Measurements from ENCODE around the gene NEURL1. TPM values are rescaled to one million over a fixed set of nuclear protein-coding genes. Genes with fewer than 3 reads are reported as not detected.

Gene NEURL1
- total RNA-seq, 1 donor from 2014 or later: 0.64 TPM

DNA sequence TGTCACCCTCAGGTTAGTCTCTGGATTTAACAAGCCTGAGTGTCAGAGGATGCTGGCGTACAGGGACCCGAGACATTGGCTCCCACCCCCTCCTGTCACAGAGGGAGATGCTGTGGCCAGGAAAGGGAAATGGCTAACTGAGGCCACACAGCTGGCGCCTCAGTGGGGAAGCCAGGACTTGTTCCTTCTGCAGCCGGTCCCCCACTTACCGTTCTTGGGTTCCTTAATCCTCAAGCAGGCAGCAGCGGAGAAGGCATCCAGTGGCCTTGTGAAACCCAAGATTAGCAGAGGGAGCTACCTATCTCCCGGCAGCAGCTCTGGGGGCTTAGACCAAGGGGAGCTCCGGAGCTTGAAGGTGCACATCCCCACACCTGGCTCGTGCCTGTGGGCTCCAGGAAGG lies 65.4 kb downstream of the NEURL1 start:
- H3K27me3 ChIP-seq: peaks cover 14% of the 10 kb centered on the region
- peaks cover 7% of the 10 kb centered on the region for H3K4me1 ChIP-seq
- no peaks in the 10 kb centered on the region for H3K9me3 ChIP-seq
- intact Hi-C loops (cut with DNase I): no loop called here
- no peak for DNase-seq
- no peak for ATAC-seq
- H3K27ac ChIP-seq: no peak overlapping the region
- H3K4me3 ChIP-seq: no peak overlapping the region
- TF ChIP-seq, protein P1, sequence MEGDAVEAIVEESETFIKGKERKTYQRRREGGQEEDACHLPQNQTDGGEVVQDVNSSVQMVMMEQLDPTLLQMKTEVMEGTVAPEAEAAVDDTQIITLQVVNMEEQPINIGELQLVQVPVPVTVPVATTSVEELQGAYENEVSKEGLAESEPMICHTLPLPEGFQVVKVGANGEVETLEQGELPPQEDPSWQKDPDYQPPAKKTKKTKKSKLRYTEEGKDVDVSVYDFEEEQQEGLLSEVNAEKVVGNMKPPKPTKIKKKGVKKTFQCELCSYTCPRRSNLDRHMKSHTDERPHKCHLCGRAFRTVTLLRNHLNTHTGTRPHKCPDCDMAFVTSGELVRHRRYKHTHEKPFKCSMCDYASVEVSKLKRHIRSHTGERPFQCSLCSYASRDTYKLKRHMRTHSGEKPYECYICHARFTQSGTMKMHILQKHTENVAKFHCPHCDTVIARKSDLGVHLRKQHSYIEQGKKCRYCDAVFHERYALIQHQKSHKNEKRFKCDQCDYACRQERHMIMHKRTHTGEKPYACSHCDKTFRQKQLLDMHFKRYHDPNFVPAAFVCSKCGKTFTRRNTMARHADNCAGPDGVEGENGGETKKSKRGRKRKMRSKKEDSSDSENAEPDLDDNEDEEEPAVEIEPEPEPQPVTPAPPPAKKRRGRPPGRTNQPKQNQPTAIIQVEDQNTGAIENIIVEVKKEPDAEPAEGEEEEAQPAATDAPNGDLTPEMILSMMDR (IDR thresholded peaks at IDR 0.05): no peak
- H3K36me3 ChIP-seq: no peaks in the 10 kb centered on the region

- Histone ChIP-seq H3K4me1 (peaks cover 7% of the 10 kb centered on the region), H3K27ac (no peak overlapping the region), H3K36me3 (no peaks in the 10 kb centered on the region), H3K27me3 (peaks cover 18% of the 10 kb centered on the region), H3K4me3 (no peak overlapping the region), H3K9me3 (no peaks in the 10 kb centered on the region)
- intact Hi-C loops (cut with DNase I): no loop called here
- no peak for ATAC-seq
- TF ChIP-seq, protein P1 (IDR thresholded peaks at IDR 0.05): no peak
- DNase-seq: no peak
These were observed 66.3 kb downstream of the NEURL1 start for GRCh38 chr10:103559776-103560175.

DNA sequence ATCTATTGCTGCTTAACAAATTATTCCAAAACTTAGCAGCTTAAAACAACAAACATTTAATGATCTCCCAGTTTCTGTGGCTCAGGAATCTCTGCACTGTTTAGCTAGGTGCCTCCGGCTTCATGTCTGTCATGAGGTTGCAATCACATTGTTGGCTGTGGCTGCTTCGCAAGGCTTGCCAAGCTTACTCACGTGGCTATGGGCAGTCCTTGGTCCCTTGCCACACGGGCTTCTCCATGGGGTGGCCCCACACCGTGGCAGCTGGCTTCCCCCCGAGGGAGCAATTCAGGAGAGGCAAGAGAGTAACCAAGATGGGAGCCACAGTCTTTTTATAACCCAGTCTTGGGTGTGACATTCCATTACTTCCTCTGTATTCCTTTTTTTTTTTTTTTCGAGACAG lies 67.4 kb downstream of the NEURL1 start:
- ATAC-seq (no peak), DNase-seq (no peak)
- Histone ChIP-seq H3K36me3 (no peaks in the 10 kb centered on the region), H3K27me3 (peaks cover 15% of the 10 kb centered on the region), H3K9me3 (no peaks in the 10 kb centered on the region), H3K4me3 (no peak overlapping the region), H3K4me1 (no peaks in the 10 kb centered on the region), H3K27ac (no peak overlapping the region)
- TF ChIP-seq, protein P1 (IDR thresholded peaks at IDR 0.05): no peak
- intact Hi-C loops (cut with DNase I): no loop called here

DNA sequence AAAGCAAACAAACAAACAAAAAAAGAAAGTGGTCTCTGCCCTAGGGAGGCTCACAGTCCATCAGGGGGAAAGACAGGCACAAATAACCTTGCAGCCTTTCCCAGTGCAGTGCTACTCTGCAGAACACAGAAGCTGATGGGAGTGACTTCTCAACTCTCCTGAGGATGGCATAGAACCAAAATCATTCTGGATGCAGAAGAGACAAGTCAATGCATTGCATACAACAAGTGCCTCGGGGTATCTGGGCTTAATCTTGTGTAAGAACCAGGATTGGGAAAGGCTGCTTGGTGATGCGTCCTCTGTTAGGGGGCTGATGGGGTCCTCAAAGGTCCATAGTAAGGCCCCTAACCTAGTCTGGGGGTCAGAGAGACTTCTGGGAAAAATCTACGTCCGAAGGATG lies 68.9 kb downstream of the NEURL1 start:
- Histone ChIP-seq H3K27me3 (peaks cover 9% of the 10 kb centered on the region), H3K27ac (no peak overlapping the region), H3K9me3 (no peaks in the 10 kb centered on the region), H3K36me3 (no peaks in the 10 kb centered on the region), H3K4me3 (no peak overlapping the region), H3K4me1 (no peaks in the 10 kb centered on the region)
- TF ChIP-seq, protein P1 (IDR thresholded peaks at IDR 0.05): no peak
- DNase-seq: no peak
- ATAC-seq: no peak
- intact Hi-C loops (cut with DNase I): no loop called here

DNA sequence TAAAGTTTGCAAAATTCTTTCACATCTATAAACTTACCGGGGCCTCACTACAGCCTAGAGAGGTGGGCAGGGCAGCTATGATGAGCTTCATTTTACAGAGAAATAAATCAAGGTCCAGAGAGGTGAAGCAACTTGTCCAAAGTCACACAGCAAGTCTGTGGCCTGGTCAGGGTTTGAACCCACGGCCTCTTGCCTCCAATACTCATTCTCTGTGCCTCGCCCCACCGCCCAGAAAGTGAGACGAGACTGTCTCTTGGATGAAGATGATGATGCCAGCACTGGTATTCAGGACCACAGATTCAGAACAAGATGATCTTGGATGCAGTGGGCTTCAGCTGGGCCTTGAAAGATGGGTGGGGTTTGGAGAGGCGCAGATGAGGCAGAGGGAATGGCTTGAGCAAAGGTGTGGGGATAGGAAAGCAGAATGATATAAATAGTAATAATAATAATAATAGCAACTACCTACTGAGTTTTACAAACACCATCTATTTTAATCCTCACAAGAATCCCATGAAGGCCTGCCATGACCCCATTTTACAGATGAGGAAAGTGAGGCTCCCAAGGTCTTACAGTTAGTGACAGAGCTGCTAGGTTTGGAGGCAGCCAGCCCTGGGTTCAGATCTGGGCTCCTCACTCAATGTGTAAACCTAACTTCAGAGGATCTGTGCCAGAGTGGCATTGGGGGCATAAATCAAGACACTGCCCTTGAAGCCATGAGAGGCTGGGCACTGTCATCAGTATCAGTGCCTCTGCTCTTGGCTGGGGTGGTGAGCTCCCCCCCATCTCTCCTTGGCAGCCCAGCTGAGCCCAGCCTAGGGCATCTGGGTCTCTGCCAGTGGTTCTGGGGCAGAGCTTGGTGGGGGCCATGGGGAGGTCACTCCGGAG lies 70.0 kb downstream of the NEURL1 start:
- TF ChIP-seq, protein P1 (IDR thresholded peaks at IDR 0.05): no peak
- Histone ChIP-seq H3K36me3 (no peaks in the 10 kb centered on the region), H3K9me3 (no peaks in the 10 kb centered on the region), H3K4me3 (no peak overlapping the region), H3K4me1 (no peaks in the 10 kb centered on the region), H3K27me3 (peaks cover 5% of the 10 kb centered on the region), H3K27ac (no peak overlapping the region)
- DNase-seq (no peak), ATAC-seq (no peak)
- intact Hi-C loops (cut with DNase I): no loop called here

All from upper lobe of right lung (tissue), 1 donor.